Measurements from ENCODE around the gene TMEM170B. TPM values are rescaled to one million over a fixed set of nuclear protein-coding genes. Genes with fewer than 3 reads are reported as not detected.

Gene TMEM170B
- polyA plus RNA-seq, 1 donor (not counting 4 experiments of a cell fraction or from before 2014, with no cell fraction given), result 0.08 TPM

GRCh38 chr6:11500008-11500407 lies 37.5 kb upstream of the TMEM170B start:
- DNase-seq (ENCODE audit: low read depth, low spot score), result no peak
- dilution Hi-C loops (cut with MboI; ENCODE audit: extremely low pct_ligation_motif_present, low sequenced_read_pairs), result no loop called here

GRCh38 chr6:11509471-11509870 lies 28.1 kb upstream of the TMEM170B start:
- dilution Hi-C loops (cut with MboI; ENCODE audit: extremely low pct_ligation_motif_present, low sequenced_read_pairs), result no loop called here
- Histone ChIP-seq H3K9ac (ENCODE audit: control insufficient read depth, extremely low read depth, insufficient read depth, low read length) (no peak overlapping the region), H3K27ac (ENCODE audit: control insufficient read depth, insufficient read depth, low read length) (no peak overlapping the region), H3K9me1 (ENCODE audit: control insufficient read depth, extremely low read depth, insufficient read depth, low read length) (no peaks in the 10 kb centered on the region), H3K4me3 (ENCODE audit: control insufficient read depth in 2 of 3, extremely low read depth in 1 of 3, insufficient read depth in 2 of 3, low read depth in 1 of 3, low read length in 3 of 3) (no peak overlapping the region), H3K9me3 (ENCODE audit: control insufficient read depth, low read depth, low read length) (no peaks in the 10 kb centered on the region), H3K79me2 (ENCODE audit: control insufficient read depth, insufficient read depth, low read length) (no peaks in the 10 kb centered on the region), H3K27me3 (ENCODE audit: control insufficient read depth, extremely low read depth, insufficient read depth, low read length) (no peaks in the 10 kb centered on the region), H2AFZ (ENCODE audit: control insufficient read depth, low read length) (no peak overlapping the region), H4K20me1 (ENCODE audit: control insufficient read depth, extremely low read depth, insufficient read depth, low read length) (no peaks in the 10 kb centered on the region), H3K36me3 (ENCODE audit: control insufficient read depth in 2 of 2, extremely low read depth in 1 of 2, insufficient read depth in 2 of 2, low read length in 2 of 2) (no peaks in the 10 kb centered on the region), H3K4me2 (ENCODE audit: control insufficient read depth, extremely low read depth, insufficient read depth, low read depth, low read length) (no peak overlapping the region), H3K4me1 (ENCODE audit: control insufficient read depth, extremely low read depth, insufficient read depth, low read length) (no peaks in the 10 kb centered on the region)
- TF ChIP-seq CTCF (optimal IDR thresholded peaks at IDR 0.05 in 1 of 3, IDR thresholded peaks at IDR 0.05 in 1 of 3, conservative IDR thresholded peaks at IDR 0.05 in 1 of 3; ENCODE audit: extremely low read depth in 1 of 3, insufficient read depth in 2 of 3, low read length in 3 of 3), result no peak
- TF ChIP-seq EZH2 (IDR thresholded peaks at IDR 0.05; ENCODE audit: low read length), result no peak
- no peak for DNase-seq (ENCODE audit: low read depth, low spot score)
- no peak for FAIRE-seq

More at GRCh38 chr6:11500008-11500407, 37.5 kb upstream of the TMEM170B start:
- Histone ChIP-seq H3K9me1 (ENCODE audit: control insufficient read depth, extremely low read depth, insufficient read depth, low read length) (no peaks in the 10 kb centered on the region), H3K36me3 (ENCODE audit: control insufficient read depth in 2 of 2, extremely low read depth in 1 of 2, insufficient read depth in 2 of 2, low read length in 2 of 2) (no peaks in the 10 kb centered on the region), H3K4me1 (ENCODE audit: control insufficient read depth, extremely low read depth, insufficient read depth, low read length) (no peaks in the 10 kb centered on the region), H3K27me3 (ENCODE audit: control insufficient read depth, extremely low read depth, insufficient read depth, low read length) (no peaks in the 10 kb centered on the region), H3K9me3 (ENCODE audit: control insufficient read depth, low read depth, low read length) (no peaks in the 10 kb centered on the region), H3K9ac (ENCODE audit: control insufficient read depth, extremely low read depth, insufficient read depth, low read length) (no peak overlapping the region), H3K27ac (ENCODE audit: control insufficient read depth, insufficient read depth, low read length) (no peak overlapping the region), H3K4me3 (ENCODE audit: control insufficient read depth in 2 of 3, extremely low read depth in 1 of 3, insufficient read depth in 2 of 3, low read depth in 1 of 3, low read length in 3 of 3) (no peak overlapping the region), H3K79me2 (ENCODE audit: control insufficient read depth, insufficient read depth, low read length) (no peaks in the 10 kb centered on the region), H3K4me2 (ENCODE audit: control insufficient read depth, extremely low read depth, insufficient read depth, low read depth, low read length) (no peak overlapping the region), H2AFZ (ENCODE audit: control insufficient read depth, low read length) (no peak overlapping the region), H4K20me1 (ENCODE audit: control insufficient read depth, extremely low read depth, insufficient read depth, low read length) (no peaks in the 10 kb centered on the region)
- TF ChIP-seq EZH2 (IDR thresholded peaks at IDR 0.05; ENCODE audit: low read length), result no peak
- no peak for TF ChIP-seq CTCF (optimal IDR thresholded peaks at IDR 0.05 in 1 of 3, IDR thresholded peaks at IDR 0.05 in 1 of 3, conservative IDR thresholded peaks at IDR 0.05 in 1 of 3; ENCODE audit: extremely low read depth in 1 of 3, insufficient read depth in 2 of 3, low read length in 3 of 3)
- FAIRE-seq, result no peak
